Measurements from ENCODE around the gene PARD3. TPM values are rescaled to one million over a fixed set of nuclear protein-coding genes. Genes with fewer than 3 reads are reported as not detected.

The PARD3 gene
- total RNA-seq, 4 donors from 2014 or later = 115 to 226 (median 141) TPM

DNA sequence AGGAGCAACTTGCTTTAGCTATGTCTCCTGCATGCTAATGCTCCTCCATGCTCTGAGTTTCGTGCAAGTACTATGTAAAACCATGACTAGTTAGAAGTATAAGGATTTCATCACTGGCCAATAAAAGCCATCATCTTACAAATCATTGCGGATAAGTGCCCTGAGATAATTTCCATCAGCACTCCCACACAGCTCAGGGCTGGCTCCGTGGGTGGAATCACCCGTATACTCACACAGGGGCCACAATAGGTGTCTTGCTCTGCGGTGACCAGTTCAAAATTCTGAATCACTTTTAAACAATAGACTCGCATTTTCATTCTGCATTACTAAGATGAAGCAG lies 227.4 kb downstream of the PARD3 start:
- Histone ChIP-seq H3K27me3 (no peaks in the 10 kb centered on the region), H3K27ac (no peak overlapping the region), H3K36me3 (no peaks in the 10 kb centered on the region), H3K4me3 (no peak overlapping the region), H3K4me1 (peaks cover 10% of the 10 kb centered on the region), H3K9me3 (no peaks in the 10 kb centered on the region)
- no peak for TF ChIP-seq CTCF (IDR thresholded peaks at IDR 0.05)
- no peak for TF ChIP-seq POLR2A (IDR thresholded peaks at IDR 0.05)
- TF ChIP-seq POLR2AphosphoS5 (IDR thresholded peaks at IDR 0.05) = no peak
- no peak for TF ChIP-seq EP300 (IDR thresholded peaks at IDR 0.05)
- WGBS = 93% methylated on average over 6 of the region's 6 CpGs
- DNase-seq (ENCODE audit: low spot score in 2 of 2) = no peak

- Histone ChIP-seq H3K27me3 (no peaks in the 10 kb centered on the region), H3K27ac (no peak overlapping the region), H3K4me3 (no peak overlapping the region), H3K9me3 (no peaks in the 10 kb centered on the region), H3K36me3 (no peaks in the 10 kb centered on the region), H3K4me1 (peaks cover 12% of the 10 kb centered on the region)
- DNase-seq (ENCODE audit: low spot score in 2 of 2) = no peak
- TF ChIP-seq POLR2AphosphoS5 (IDR thresholded peaks at IDR 0.05) = no peak
- TF ChIP-seq CTCF (IDR thresholded peaks at IDR 0.05) = no peak
- no peak for TF ChIP-seq POLR2A (IDR thresholded peaks at IDR 0.05)
- no peak for TF ChIP-seq EP300 (IDR thresholded peaks at IDR 0.05)
- 91% methylated on average over 4 of the region's 4 CpGs for WGBS
Measured at GRCh38 chr10:34587002-34587679, 228.0 kb downstream of the PARD3 start.

GRCh38 chr10:34585422-34586112 lies 229.5 kb downstream of the PARD3 start:
- TF ChIP-seq CTCF (IDR thresholded peaks at IDR 0.05) = no peak
- TF ChIP-seq EP300 (IDR thresholded peaks at IDR 0.05) = no peak
- H3K27me3 ChIP-seq = no peaks in the 10 kb centered on the region
- no peak overlapping the region for H3K27ac ChIP-seq
- no peaks in the 10 kb centered on the region for H3K36me3 ChIP-seq
- peaks cover 17% of the 10 kb centered on the region for H3K4me1 ChIP-seq
- no peak overlapping the region for H3K4me3 ChIP-seq
- no peaks in the 10 kb centered on the region for H3K9me3 ChIP-seq
- DNase-seq (ENCODE audit: low spot score in 2 of 2) = no peak
- WGBS = 79% methylated on average over 2 of the region's 2 CpGs

DNA sequence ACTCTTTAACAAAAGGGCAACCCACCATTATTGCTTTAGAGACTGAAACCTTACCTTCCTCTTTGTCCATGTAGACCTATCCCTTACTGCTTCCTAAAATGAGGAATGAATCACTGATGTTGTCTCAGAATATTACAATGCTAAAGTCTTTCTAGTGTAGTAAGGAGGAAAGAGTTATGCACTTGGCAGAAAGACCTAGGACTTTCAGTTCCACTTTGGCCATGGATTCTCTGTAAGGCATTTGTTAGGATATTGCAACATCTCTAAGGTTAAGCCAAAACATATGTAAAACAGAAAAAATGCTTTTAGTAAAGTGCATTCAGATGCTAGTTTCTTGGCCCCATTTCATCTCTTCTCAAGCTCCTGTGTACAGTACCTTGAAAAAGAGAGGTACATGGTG lies 230.9 kb downstream of the PARD3 start:
- DNase-seq (ENCODE audit: low spot score in 2 of 2) = no peak
- H3K27ac ChIP-seq = peak overlapping the region; percentile 48
- H3K9me3 ChIP-seq = no peaks in the 10 kb centered on the region
- H3K36me3 ChIP-seq = no peaks in the 10 kb centered on the region
- TF ChIP-seq POLR2A (IDR thresholded peaks at IDR 0.05) = no peak
- no peak for TF ChIP-seq POLR2AphosphoS5 (IDR thresholded peaks at IDR 0.05)
- no peak for TF ChIP-seq CTCF (IDR thresholded peaks at IDR 0.05)
- TF ChIP-seq EP300 (IDR thresholded peaks at IDR 0.05) = no peak
- H3K27me3 ChIP-seq = no peaks in the 10 kb centered on the region
- H3K4me1 ChIP-seq = peaks cover 17% of the 10 kb centered on the region
- no peak overlapping the region for H3K4me3 ChIP-seq

GRCh38 chr10:34581801-34582532 lies 233.1 kb downstream of the PARD3 start:
- H3K27ac ChIP-seq = no peak overlapping the region
- no peak for TF ChIP-seq CTCF (IDR thresholded peaks at IDR 0.05)
- TF ChIP-seq POLR2A (IDR thresholded peaks at IDR 0.05) = no peak
- no peak for DNase-seq (ENCODE audit: low spot score in 2 of 2)
- no peaks in the 10 kb centered on the region for H3K36me3 ChIP-seq
- 54% methylated on average over 6 of the region's 6 CpGs for WGBS
- peaks cover 17% of the 10 kb centered on the region for H3K4me1 ChIP-seq
- H3K4me3 ChIP-seq = no peak overlapping the region
- no peaks in the 10 kb centered on the region for H3K9me3 ChIP-seq
- H3K27me3 ChIP-seq = no peaks in the 10 kb centered on the region
